NT2/D1 (cell line): ENCODE data around the gene WFDC10B.

Source experiments
- DNase-seq: peaks from one replicate; pipeline ENCODE4 v3.0.0-alpha.2; 2011; ENCODE audit warnings: low read depth, low spot score
- H3K27me3 ChIP-seq: 2 replicates; pipeline ENCODE4 v1.6.0; 2011; ENCODE audit warnings: mild to moderate bottlenecking; ENCODE audit not compliant: insufficient read length, insufficient read depth
- H3K36me3 ChIP-seq: 2 replicates; pipeline ENCODE4 v1.6.1; 2011; ENCODE audit warnings: mild to moderate bottlenecking, low read length, mixed read lengths; ENCODE audit not compliant: insufficient read depth, insufficient read length
- H3K4me1 ChIP-seq: 2 replicates; pipeline ENCODE4 v1.5.1; 2011; ENCODE audit not compliant: insufficient read depth, insufficient read length
- H3K4me3 ChIP-seq: 2 replicates; pipeline ENCODE4 v1.5.1; 2011; ENCODE audit warnings: low read depth; ENCODE audit not compliant: insufficient read length
- H3K9ac ChIP-seq: 2 replicates; pipeline ENCODE4 v1.6.0; 2011; ENCODE audit warnings: low read depth; ENCODE audit not compliant: insufficient read length
- H3K9me3 ChIP-seq: 2 replicates; pipeline ENCODE4 v1.5.1; 2011; ENCODE audit warnings: mild to moderate bottlenecking, low read length; ENCODE audit not compliant: insufficient read depth
- SUZ12 ChIP-seq: IDR thresholded peaks from 2 replicates; pipeline ENCODE4 v1.6.1; 2011; ENCODE audit not compliant: insufficient read length, insufficient read depth; ENCODE audit errors: extremely low read depth
- YY1 ChIP-seq: IDR thresholded peaks from 2 replicates; pipeline ENCODE4 v1.6.1; 2011; ENCODE audit not compliant: insufficient read length, insufficient read depth
- ZNF274 ChIP-seq: IDR thresholded peaks from 2 replicates; pipeline ENCODE4 v1.6.1; 2011; ENCODE audit warnings: mild to moderate bottlenecking, low read depth, low read length

Gene WFDC10B

DNA sequence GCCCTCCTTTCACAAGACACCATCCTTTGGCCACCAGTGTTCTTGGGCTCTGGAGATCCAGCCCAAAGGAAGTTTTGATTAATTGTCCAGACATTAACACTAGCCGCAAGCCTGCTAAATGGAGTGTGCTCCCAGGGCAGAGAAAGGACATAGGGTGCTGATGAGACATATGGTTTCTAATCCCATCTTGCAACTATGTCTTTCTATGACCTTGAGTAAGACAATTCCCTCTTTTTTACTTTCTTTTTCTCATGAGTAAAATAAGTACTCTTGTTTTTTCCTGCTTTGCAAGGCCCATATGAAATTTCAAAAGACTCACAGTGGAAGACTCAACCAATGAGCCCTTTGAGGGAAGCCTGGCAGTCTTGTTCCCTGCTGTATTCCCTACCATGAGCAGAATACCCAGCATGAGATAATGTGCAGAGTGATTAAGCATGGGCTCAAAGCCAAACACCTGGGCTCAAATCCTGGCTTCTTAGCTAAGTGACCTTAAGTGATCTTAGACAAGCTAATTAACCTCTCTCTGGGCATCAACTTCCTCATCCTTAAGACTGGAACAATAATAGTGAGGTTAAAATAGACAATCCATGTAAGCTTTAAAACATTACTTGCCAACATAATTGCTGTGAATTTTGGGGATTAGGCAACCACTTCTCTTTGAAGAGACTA is at the start of gene WFDC10B:
Gene WFDC10B, minus strand, starts transcription at position 51 of the 669 bp plus-strand sequence. CDS start 19,027 bp downstream, outside the sequence.
- Histone ChIP-seq H3K4me1 (no peaks in the 10 kb centered on the region), H3K9ac (no peak within 1 kb of the TSS), H3K36me3 (no peaks in the 10 kb centered on the region), H3K9me3 (no peaks in the 10 kb centered on the region), H3K4me3 (no peak within 1 kb of the TSS), H3K27me3 (no peaks in the 10 kb centered on the region)
- no peak for DNase-seq
- TF ChIP-seq ZNF274 (no peak), YY1 (no peak), SUZ12 (no peak)

DNA sequence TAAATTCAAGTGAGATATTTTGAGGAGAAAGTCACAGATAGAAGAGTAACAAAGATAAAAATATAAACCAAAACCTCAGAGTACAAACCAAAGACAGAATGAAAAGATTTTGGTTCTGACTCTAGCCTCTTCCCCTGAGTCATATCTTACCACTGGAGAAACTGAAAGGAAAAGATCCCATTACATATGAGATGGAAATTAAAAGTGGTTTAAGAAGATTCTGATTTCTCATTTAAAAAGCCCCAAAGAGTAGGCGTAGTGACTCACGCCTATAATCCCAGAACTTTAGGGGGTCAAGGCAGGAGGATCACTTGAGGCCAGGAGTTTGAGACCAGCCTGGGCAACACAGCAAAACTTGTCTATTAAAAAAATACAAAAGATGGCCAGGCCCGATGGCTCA is 47.9 kb upstream of the WFDC10B start:
- H3K36me3 ChIP-seq, result no peaks in the 10 kb centered on the region
- no peak overlapping the region for H3K9ac ChIP-seq
- H3K27me3 ChIP-seq, result no peaks in the 10 kb centered on the region
- TF ChIP-seq SUZ12, result no peak
- no peak for TF ChIP-seq ZNF274
- TF ChIP-seq YY1, result no peak
- H3K4me1 ChIP-seq, result no peaks in the 10 kb centered on the region
- no peak for DNase-seq
- H3K4me3 ChIP-seq, result no peak overlapping the region
- peaks cover 30% of the 10 kb centered on the region for H3K9me3 ChIP-seq

- H3K4me3 ChIP-seq, result no peak overlapping the region
Observed at GRCh38 chr20:45751721-45752120, 46.9 kb upstream of the WFDC10B start.

DNA sequence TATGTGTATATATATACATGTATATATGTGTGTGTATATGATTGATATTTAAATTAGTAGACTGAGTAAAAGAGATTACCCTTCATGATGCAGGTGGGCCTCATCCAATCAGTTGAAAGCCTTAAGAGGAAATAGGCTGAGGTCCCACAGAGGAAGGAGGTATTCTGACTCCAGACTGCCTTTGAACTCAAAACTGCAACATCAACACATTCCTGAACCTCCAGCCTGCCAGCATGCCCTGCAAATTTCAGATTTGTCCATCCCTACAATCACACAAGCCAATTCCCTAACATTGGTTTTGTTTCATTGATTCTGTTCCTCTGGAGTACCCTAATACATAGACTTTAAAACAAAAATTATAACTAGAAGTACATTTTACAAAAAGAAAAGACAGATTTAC is 40.2 kb upstream of the WFDC10B start:
- no peak overlapping the region for H3K9ac ChIP-seq
- H3K4me1 ChIP-seq, result no peaks in the 10 kb centered on the region
- H3K9me3 ChIP-seq, result no peaks in the 10 kb centered on the region
- H3K27me3 ChIP-seq, result no peaks in the 10 kb centered on the region
- TF ChIP-seq ZNF274, result no peak
- TF ChIP-seq YY1, result no peak
- no peak for TF ChIP-seq SUZ12
- DNase-seq, result no peak
- H3K4me3 ChIP-seq, result no peak overlapping the region
- no peaks in the 10 kb centered on the region for H3K36me3 ChIP-seq

More at GRCh38 chr20:45751721-45752120, 46.9 kb upstream of the WFDC10B start:
- DNase-seq, result no peak
- peaks cover 23% of the 10 kb centered on the region for H3K9me3 ChIP-seq
- TF ChIP-seq SUZ12, result no peak
- no peak for TF ChIP-seq YY1
- no peak for TF ChIP-seq ZNF274
- no peaks in the 10 kb centered on the region for H3K4me1 ChIP-seq
- no peaks in the 10 kb centered on the region for H3K27me3 ChIP-seq
- H3K36me3 ChIP-seq, result no peaks in the 10 kb centered on the region
- H3K9ac ChIP-seq, result no peak overlapping the region

- no peak for DNase-seq
- Histone ChIP-seq H3K9ac (no peak overlapping the region), H3K36me3 (no peaks in the 10 kb centered on the region), H3K9me3 (no peaks in the 10 kb centered on the region), H3K27me3 (no peaks in the 10 kb centered on the region), H3K4me3 (no peak overlapping the region), H3K4me1 (no peaks in the 10 kb centered on the region)
- TF ChIP-seq YY1 (no peak), SUZ12 (no peak), ZNF274 (no peak)
Observed at GRCh38 chr20:45742596-45742995, 37.8 kb upstream of the WFDC10B start.

GRCh38 chr20:45735988-45736387 is 31.2 kb upstream of the WFDC10B start:
- Histone ChIP-seq H3K4me3 (no peak overlapping the region), H3K4me1 (no peaks in the 10 kb centered on the region), H3K9me3 (peaks cover 45% of the 10 kb centered on the region), H3K27me3 (no peaks in the 10 kb centered on the region), H3K36me3 (no peaks in the 10 kb centered on the region), H3K9ac (no peak overlapping the region)
- TF ChIP-seq SUZ12 (no peak), ZNF274 (no peak), YY1 (no peak)
- DNase-seq, result no peak

DNA sequence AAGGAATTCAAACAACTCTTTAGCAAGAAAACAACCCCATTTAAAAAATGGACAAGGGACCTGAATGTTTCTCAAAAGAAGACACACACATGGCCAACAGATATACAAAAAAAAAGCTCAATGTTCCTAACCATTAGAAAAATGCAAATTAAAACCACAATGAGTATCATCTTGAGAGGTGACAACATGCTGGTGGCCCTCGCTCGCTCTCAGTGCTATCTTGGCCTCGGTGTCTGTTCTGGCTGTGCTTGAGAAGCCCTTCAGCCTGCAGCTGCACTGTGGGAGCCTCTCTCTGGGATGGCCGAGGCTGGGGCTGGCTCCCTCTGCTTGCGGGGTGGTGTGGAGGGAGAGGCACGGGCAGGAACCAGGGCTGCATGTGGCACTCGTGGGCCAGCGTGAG is 30.7 kb upstream of the WFDC10B start:
- no peaks in the 10 kb centered on the region for H3K4me1 ChIP-seq
- DNase-seq, result no peak

More for the DNA sequence above, 30.7 kb upstream of the WFDC10B start:
- Histone ChIP-seq H3K27me3 (no peaks in the 10 kb centered on the region), H3K9ac (no peak overlapping the region), H3K4me3 (no peak overlapping the region), H3K9me3 (peaks cover 45% of the 10 kb centered on the region), H3K36me3 (no peaks in the 10 kb centered on the region)
- no peak for TF ChIP-seq SUZ12
- no peak for TF ChIP-seq ZNF274
- TF ChIP-seq YY1, result no peak
